ENCODE measurements around the gene KREMEN2.

The KREMEN2 gene

DNA sequence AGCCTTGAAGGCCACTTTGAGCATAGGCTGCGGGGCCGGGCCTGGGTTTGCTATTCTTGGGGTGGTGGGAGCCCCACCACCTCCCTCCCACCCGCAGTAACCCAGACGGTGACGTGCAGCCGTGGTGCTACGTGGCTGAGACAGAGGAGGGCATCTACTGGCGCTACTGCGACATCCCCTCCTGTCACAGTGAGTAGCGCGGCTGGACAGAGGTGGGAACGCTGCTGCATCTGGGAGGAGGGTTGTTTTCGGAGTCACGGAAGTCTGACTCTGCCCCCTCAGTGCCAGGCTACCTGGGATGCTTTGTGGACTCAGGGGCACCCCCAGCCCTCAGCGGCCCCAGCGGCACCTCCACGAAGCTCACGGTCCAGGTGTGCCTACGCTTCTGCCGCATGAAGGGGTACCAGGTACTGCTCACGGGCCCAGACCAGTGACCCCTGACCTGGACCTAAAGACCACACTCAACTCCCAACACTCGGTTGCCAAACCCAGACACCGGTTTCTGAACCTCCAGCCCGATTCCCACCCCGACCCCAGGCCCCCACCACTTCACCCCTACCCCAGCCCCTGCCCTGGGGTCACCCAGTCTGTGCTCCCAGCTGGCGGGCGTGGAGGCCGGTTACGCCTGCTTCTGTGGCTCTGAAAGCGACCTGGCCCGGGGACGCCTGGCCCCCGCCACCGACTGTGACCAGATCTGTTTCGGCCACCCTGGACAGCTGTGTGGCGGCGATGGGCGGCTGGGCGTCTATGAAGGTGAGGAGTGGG lies 2.1 kb downstream of the KREMEN2 start:
- DNase-seq (ENCODE audit: low spot score): no peak

DNA sequence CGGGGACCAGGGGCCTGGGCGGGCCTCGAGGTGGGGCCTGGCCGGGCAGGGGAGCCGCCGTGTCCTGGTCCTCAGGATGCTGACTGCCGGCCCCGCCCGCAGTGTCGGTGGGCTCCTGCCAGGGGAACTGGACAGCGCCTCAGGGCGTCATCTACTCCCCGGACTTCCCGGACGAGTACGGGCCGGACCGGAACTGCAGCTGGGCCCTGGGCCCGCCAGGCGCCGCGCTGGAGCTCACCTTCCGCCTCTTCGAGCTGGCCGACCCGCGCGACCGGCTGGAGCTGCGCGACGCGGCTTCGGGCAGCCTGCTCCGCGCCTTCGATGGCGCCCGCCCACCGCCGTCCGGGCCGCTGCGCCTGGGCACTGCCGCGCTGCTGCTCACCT lies 2.7 kb downstream of the KREMEN2 start:
- no peak for DNase-seq (ENCODE audit: low spot score)

DNA sequence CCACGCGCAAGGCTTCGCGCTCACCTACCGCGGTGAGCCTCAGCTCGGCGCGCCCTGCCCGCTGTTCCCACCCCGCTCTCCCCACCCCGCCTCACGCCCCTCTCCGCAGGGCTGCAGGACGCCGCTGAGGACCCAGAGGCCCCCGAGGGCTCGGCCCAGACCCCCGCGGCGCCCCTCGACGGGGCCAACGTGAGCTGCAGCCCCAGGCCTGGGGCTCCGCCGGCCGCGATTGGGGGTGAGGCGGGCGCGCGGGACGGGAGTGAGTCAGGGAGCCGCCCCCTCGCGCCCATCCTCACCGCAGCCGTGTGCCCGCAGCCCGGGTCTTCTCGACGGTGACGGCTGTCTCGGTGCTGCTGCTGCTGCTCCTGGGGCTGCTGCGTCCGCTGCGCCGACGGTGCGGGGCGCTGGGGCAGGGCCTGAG lies 3.1 kb downstream of the KREMEN2 start:
- no peak for DNase-seq (ENCODE audit: low spot score)

DNA sequence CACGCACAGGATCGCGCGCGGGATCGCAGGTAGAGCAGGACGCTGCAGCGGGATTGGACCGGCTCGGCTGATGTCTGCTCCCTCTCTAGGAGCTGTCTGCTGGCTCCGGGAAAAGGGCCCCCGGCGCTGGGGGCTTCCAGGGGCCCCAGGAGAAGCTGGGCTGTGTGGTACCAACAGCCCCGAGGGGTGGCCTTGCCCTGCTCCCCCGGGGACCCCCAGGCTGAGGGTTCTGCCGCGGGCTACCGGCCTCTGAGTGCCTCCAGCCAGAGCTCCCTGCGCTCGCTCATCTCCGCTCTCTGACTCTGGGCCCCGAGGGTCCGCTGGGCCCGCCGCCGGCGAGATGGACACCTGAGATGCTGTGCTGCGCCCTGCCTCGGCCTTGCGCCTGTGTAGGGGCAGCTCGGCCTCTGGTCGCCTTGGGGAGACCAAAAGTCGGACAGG lies 3.7 kb downstream of the KREMEN2 start:
- no peak for DNase-seq (ENCODE audit: low spot score)

DNA sequence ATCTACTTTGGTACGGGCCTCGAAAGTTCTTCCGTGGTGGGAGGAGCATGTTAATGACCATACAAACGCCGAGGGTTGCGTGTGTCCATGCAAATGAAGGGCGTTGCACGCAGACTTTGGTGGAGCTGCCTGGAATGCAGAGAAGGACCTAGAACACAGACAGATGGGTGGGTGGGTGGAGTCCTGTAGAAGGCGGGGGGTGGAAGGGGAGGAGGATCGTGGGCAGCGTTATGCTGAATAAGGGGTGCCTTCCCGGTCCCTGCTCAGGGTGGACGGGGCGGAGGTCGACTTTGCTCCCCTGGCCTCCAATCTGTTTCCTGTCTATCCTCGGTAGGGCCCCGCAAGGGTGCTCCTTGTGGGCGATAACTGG lies 4.3 kb downstream of the KREMEN2 start:
- DNase-seq (ENCODE audit: low spot score): no peak

DNA sequence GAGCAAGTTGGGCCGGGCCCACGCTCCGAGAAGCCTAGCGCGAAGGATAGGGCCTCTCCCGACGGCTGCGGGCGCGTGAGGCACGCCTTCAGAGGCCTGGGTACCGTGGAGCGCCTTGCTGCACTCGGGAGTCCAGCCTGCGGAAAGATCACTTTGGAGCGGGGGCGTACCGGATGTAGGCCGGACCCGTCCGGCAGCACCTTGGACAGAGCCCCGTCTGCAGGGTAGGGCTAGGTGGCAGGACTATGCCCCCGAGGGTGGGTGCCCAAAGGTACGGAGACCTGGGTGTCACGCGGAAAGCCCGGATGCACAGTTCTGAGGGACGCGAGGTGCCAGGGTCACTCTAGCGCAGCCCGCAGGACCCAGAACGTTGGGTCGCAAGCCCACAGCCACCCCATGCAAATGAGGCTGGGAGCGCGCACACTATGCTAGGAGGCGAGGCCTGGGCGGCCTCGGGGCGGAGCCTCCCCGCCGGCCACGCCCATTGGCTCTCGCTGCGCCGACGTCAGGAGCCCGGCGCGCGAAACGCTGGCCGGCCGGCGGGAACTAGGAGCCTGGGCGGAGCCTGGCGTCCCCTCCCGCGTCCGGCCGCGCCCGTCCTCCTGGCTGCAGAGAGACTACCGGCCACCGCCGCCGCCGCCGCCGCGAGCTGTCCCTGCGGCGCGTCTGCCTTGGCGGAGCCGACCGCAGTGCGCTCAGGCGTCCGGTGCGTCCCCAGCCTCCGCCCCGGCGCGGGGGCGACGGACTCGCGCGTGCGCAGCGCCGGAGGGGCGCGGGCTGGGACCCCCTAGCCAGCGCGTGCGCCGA lies 4.9 kb downstream of the KREMEN2 start, which contains the start of gene PAQR4:
TSS of gene PAQR4 (plus strand) at position 611 of the 807 bp plus-strand sequence. CDS start 327 bp downstream, outside the sequence.
- peak; percentile 86 for DNase-seq (ENCODE audit: low spot score)

DNA sequence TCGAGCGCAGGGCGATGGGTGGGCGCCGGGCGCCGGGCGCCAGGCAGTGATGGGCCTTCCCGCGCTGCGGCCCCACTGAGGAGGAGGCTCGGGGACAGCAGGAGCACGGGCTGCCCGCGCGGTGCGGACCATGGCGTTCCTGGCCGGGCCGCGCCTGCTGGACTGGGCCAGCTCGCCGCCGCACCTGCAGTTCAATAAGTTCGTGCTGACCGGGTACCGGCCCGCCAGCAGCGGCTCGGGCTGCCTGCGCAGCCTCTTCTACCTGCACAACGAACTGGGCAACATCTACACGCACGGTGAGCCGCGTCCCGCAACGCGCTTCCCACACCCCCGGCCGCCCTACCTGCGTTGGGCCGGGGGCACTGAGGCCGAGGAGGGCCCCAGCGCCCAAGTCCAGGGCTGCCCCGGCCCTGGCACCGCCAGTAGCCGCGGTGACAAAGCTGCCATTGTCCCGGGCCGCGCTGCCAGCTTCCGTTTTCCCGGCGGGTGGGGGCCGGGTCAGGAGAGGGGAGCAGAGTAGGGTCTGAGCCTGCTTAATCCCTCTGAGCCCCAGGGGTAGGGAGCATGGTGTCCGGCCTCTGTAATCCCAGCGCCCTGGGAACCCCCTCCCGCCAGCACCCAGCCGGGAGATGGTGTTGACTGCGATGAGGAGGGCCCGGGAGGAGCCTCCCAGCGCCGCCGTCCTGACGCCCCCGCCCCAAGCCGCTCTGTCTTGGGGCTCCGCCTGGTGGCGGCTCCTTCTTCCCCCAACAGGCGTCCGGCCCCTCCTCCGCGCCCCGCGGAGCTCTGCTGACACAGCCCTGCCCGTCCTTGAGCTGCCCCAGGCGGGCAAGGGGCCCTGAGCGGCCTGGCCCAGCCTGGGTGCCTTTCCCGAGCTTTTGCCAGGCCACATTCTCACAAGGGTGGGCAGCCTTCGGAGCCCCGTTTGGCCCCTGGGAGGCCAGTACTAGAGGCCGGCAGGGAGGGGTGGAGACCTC lies 5.8 kb downstream of the KREMEN2 start:
- no peak for DNase-seq (ENCODE audit: low spot score)

DNA sequence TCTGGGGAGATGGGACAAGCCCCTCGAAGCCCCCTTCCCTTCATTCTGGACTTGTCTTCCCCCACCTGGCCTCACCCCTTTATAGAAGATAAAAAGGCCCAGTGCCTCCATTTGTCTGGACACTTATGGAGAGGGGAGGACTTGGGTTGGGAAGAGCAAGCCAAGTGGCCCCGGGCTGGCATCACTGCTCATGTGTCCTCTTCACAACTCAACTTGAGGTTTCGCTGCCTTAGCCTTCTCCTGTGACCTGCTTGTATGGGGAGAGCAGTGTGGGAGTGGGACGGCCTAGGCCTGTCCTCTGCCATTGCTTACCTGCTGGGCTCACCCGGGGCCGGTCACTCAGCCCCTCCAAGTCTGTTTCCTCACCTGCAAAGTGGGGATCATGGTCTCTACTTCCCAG lies 6.5 kb downstream of the KREMEN2 start:
- DNase-seq (ENCODE audit: low spot score): no peak

DNA sequence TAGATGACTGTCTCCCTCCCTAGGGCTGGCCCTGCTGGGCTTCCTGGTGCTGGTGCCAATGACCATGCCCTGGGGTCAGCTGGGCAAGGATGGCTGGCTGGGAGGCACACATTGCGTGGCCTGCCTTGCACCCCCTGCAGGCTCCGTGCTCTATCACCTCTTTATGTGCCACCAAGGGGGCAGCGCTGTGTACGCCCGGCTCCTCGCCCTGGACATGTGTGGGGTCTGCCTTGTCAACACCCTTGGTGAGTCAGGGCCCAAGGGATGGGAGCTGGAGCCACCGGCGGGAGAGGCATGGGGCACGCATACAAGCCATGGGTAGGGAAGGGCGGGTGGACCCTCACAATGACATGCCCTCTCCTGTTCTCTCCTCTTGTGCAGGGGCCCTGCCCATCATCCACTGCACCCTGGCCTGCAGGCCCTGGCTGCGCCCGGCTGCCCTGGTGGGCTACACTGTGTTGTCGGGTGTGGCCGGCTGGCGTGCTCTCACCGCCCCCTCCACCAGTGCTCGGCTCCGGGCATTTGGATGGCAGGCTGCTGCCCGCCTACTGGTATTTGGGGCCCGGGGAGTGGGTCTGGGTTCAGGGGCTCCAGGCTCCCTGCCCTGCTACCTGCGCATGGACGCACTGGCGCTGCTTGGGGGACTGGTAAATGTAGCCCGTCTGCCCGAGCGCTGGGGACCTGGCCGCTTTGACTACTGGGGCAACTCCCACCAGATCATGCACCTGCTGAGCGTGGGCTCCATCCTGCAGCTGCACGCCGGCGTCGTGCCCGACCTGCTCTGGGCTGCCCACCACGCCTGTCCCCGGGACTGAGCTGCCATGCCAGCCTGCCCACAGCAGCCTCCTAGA lies 7.3 kb downstream of the KREMEN2 start:
- DNase-seq (ENCODE audit: low spot score): no peak

DNA sequence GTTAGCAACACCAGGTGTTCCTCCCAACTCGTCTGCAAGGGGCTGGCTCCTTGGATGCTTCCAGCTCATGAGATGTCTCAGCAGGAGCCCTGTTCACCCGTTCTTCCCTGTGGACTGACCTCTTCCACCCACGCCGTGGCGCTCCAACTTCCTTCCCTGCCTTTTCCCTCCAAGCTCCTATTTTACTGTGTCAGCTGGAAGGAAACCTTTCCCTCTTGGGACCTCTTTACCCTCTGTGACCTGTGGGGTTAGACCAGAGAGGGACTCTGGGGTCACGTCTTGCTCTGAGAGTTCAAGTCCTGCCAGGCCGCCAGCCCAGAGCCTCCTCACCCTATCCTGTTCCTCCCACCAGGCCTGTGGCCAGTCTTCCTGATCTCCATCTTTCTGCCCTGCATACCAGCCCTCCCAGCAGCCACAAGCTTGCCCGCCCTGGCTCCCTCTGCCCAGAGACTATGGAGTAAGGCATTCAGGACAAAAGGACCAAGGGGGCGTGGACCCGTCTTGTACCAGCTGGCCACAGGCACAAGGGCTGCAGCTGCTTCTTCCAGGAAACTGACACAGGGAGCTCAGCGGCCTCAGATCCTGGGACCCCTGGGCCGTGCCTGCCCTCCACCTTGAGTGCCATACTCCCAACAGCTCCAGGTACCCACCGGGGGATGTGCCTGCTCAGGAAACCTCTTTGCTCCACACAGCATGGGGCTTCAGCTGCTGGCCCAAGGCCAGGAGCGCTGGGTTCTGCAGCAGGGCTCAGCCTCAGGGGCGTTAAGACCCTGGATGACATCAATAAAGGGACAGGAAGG lies 8.1 kb downstream of the KREMEN2 start:
- DNase-seq (ENCODE audit: low spot score): no peak

DNA sequence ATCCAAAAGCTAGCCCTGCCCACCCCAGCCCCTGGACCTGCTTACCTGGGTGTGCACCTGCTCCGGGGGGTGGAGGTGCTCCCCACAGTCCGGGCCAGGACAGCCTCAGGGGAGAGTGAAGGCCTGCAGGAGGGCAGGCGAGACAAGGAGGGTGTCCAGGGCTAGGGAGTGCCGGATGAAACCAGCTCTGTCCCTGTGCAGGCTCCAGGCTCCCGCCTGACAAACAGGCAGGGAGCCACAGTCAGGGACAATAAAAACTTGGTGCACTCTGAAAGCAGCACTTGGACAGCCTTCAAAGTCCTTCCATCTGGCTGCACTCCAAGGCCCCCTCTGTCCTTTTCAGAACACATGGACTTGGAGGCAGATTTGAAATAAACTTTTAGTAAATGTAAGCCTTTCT lies 9.0 kb downstream of the KREMEN2 start:
- DNase-seq (ENCODE audit: low spot score): no peak

DNA sequence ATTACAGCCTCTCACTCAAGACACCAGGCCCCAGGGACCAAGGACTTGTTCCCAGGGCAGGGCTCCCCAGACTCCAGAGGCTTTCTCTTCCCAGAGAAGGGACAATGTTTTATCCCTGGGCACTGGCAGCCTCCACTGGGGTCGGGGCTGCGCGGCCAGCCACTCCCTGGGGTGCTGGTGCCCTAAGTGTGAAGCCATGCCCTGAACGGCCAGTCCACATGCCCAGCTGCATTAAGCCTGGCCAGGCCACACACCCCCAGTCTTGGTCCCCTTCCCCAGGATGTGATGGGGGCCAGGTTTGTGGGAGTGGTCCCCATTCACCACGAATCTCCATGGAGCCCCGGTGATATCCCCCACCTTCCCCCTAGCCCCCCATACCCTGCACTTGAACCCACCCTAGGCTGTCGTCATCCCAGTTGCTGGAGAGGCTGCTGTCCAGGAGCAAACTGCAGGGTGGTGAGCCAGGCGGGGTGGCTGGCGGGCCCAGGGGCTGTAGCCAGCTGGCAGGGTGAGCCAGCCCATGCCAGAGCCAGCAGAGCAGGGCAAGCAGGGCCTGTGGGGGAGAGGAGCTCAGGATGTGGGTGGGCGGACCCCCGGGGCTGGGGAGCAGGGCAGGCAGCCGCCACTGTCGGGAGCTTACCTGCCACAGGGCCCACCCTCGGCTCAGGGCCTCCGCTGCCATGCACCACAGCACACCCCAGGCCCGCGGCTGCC lies 9.7 kb downstream of the KREMEN2 start:
- no peak for DNase-seq (ENCODE audit: low spot score)

DNA sequence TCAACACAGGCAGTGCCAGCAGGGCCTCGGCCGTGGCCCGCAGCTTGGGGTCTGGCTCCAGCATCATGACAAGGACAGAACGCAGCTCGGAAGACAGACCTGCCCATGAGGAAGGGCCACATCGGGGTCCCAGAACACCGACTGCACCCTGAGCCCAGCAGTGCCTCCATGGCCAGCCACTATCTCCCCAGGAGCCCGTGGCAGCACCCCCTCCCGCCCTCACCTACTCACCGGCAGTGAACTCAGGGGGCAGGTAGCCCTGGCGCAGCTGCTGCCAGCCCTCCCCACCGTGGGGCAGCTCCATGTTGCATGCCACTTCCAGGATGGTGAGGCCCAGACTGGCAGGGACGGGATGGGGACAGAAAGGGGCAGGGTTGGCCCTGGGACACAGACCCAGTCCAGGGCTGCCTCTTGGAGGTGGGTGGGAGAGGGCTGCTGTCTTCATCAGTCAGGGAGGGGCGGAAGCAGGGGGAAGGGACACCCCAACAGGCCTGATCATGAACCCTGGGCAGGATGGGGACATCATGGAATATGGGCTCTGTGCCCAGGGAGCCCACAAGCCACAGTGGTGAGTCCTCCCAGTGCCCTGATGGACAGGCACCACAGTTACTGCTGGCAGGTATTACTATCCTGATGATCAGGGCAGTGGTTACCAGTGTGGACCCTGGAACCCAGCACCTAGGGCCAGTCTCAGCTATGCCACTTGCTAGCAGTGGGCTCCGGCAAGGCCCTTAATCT lies 10.4 kb downstream of the KREMEN2 start:
- DNase-seq (ENCODE audit: low spot score): no peak

DNA sequence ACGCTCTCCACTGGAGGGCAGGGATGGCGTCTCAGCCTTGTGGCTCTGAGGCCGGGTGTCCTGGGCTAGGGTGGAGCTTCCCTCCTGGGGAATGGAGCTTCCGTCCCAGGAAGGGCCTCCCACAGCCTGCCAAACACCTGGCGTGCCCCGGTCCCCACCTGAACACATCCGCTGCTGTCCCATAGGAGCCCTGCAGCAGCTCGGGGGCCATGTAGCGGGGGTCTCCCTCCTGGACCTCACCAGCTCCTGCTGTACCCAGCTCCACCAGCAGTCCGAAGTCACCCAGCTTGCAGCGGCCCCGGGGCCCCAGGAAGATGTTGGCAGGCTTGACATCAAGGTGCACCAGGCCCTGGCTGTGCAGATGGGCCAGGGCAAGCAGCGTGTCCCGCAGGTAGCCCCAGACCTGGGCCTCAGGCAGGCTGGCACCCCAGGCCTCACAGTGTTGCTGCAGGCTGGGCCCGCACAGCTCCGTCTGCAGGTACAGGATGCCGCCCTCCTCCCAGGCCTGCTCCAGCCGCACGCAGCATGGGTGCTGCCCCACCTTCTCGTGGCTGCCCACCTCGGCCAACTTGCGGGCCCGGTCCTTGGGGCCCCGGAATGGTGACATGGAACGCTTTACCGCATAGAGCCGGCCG lies 11.2 kb downstream of the KREMEN2 start:
- no peak for DNase-seq (ENCODE audit: low spot score)

DNA sequence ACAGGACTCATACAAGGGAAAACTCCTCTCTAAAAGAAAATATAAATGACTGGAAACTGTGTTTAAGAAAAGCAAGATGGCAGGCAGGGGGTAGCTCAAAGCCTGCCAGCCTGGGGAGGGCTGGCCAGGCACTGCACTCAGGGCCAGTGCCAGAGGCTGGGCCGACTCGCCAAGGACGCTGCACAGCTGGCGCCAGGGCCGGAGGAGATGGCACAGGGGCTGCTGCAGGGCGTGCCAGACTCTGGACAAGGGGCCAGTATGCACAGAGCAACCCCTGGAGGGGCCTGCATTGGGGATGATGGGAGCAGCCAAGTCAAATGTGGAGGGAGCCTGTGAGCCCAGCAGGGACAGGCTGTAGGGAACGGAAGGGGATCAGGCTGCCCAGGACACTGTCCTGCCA lies 12.1 kb downstream of the KREMEN2 start:
- DNase-seq (ENCODE audit: low spot score): no peak

DNA sequence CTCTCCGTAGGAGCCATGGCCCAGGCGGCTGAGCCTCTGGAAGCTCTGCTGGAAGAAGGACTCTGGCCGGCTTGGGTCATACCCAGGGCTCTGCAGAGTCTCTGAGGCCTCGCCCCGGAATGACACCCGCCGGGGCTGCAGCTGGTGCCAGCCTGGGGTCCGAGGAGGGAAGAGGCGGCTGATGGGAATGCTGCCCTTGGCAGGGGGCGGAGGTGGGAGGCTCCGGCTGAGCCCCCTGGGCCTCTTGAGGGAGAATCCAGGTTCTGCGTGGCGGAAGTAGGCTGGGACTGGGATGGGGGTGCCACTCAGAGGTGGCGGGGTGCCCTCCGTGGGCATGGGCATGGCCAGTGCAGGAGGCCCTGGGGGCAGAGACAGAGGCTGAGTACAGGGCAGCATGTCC lies 12.6 kb downstream of the KREMEN2 start:
- no peak for DNase-seq (ENCODE audit: low spot score)

DNA sequence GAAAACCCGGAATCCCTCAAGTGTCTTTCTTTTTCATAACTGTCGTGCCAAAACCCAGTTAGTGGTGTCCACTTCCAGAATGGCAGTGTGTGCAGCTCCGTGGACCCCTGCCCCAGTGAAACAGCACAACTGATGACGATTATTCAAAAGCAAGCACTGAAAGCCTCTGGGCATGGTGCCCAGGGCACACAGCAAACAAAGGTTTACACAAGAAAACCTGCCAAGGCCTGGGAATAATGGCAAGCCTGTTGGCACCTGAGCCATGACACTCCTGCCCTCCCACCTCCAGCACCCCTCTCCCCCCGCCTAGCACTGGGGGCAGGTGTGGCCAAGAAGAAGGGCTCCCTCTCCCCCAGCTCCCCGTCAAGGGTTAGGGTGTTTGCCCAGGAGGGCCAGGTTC lies 13.4 kb downstream of the KREMEN2 start:
- no peak for DNase-seq (ENCODE audit: low spot score)

DNA sequence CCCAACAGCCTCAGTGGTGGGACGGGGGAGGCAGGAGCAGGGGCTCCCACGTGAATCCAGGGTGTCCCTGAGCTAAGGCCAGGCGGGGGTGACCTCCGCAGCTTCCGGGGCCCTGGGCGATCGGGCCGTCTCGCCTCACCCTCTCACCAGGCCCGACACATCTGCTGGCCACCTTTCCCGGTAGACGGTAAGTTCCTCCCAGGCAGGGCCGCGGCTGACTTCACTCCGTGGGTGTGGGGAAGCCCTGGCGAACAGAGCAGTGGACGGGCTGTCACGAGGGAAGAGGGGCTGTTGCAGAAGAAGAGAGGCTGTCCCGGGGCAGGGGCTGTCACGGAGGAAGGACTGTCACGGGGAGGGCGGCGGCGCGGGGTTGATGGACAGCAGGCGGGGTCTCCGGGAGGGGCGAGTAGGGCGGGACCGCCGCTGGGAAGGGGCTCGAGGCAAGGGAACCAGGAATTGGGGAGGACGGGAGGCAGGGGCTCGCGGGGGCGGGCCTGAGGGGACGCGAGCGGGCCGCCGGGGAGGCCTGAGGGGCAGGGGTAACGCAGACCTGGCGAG lies 15.7 kb downstream of the KREMEN2 start:
- DNase-seq (ENCODE audit: low spot score): no peak
